ENCODE data around the gene ALPG. TPM values are rescaled to one million over a fixed set of nuclear protein-coding genes. Genes with fewer than 3 reads are reported as not detected.

ALPG gene
- total RNA-seq, 120 experiments from 2014 or later, result 0.11 TPM; not detected in 119

Other genes starting within 250 kb of the ALPG start
- gene ALPP, start 28.1 kb upstream of the ALPG start, total RNA-seq, result under 1 TPM in 2 of 120 experiments, not detected in 118; 0.39 to 0.60 TPM
- not detected for gene ALPI, start 49.3 kb downstream of the ALPG start, total RNA-seq
- gene ECEL1, start 81.0 kb downstream of the ALPG start, total RNA-seq, result 1 to 10 TPM in 14 of 120 experiments, under 1 TPM in 74, not detected in 32; 0.15 to 2.8 (median 0.49) TPM
- gene PRSS56, start 113.5 kb downstream of the ALPG start, total RNA-seq, result 1 to 10 TPM in 33 of 120 experiments, under 1 TPM in 73, not detected in 14; 0.24 to 2.5 (median 0.77) TPM
- gene CHRND, start 119.3 kb downstream of the ALPG start, total RNA-seq, result under 1 TPM in 34 of 120 experiments, not detected in 86; 0.13 to 0.93 (median 0.33) TPM
- gene CHRNG, start 132.8 kb downstream of the ALPG start, total RNA-seq, result not detected
- gene TIGD1, start 143.7 kb downstream of the ALPG start, total RNA-seq, result 10 to 100 TPM in 1 of 120 experiments, 1 to 10 TPM in 119; 4.1 to 10.9 (median 6.5) TPM
- 10 to 100 TPM; 38.9 to 64.3 (median 51.5) TPM for gene EIF4E2, start 143.8 kb downstream of the ALPG start, total RNA-seq
- gene EFHD1, start 226.8 kb downstream of the ALPG start, total RNA-seq, result 100 to 1,000 TPM in 103 of 120 experiments, 10 to 100 TPM in 17; 50.7 to 624 (median 173) TPM

Measured in dorsolateral prefrontal cortex (tissue), 118 donors.